ENCODE measurements around the gene MSI2. TPM values are rescaled to one million over a fixed set of nuclear protein-coding genes. Genes with fewer than 3 reads are reported as not detected.

Gene MSI2
- total RNA-seq, 1 donor from 2014 or later: 67.9 TPM

DNA sequence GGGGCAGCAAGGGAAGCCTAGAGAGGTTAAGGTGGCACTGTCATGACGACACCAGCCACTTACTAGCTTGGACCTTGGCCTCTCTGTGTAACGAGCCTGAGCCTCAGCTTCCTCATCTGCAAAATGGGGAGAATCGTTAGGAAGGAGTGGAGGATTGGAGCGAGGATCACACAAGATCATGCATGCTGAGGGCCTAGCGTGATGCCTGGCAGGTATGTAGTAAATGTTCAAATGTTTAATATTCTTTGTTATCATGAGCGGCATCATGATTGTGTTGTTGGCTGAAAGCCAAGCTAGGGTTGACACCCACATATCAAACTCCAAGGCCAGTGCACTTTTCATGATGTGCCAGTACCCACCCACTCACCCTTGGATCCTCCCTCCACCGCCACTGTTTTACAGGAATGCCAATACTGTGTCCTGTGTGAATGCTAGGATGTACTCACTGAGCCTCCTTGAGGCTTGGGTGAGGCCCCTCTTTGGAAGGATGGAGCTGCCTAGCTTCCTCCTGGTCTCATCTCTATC lies 192.5 kb downstream of the MSI2 start:
- Histone ChIP-seq H3K9me3 (ENCODE audit: insufficient read depth, low read depth, low read length) (no peaks in the 10 kb centered on the region), H3K4me3 (ENCODE audit: insufficient read depth, low read depth, low read length) (no peak overlapping the region), H3K4me2 (ENCODE audit: low read length) (peak overlapping the region; percentile 2), H2AFZ (ENCODE audit: low read depth, low read length) (no peak overlapping the region), H4K20me1 (ENCODE audit: insufficient read depth, low read length) (no peaks in the 10 kb centered on the region), H3K79me2 (ENCODE audit: insufficient read depth, low read length) (peaks cover under 1% of the 10 kb centered on the region), H3K27ac (ENCODE audit: low read depth, low read length) (no peak overlapping the region), H3K9ac (ENCODE audit: low read length) (no peak overlapping the region), H3K4me1 (ENCODE audit: insufficient read depth, low read length) (peaks cover 29% of the 10 kb centered on the region), H3K36me3 (ENCODE audit: insufficient read depth, low read length) (no peaks in the 10 kb centered on the region), H3K27me3 (ENCODE audit: insufficient read depth, low read length) (no peaks in the 10 kb centered on the region)
- no peak for DNase-seq (ENCODE audit: low read depth)
- peak overlapping the region; percentile 45 for H3K4me3 Mint-ChIP-seq (ENCODE audit: unreplicated experiment)
- H3K36me3 Mint-ChIP-seq (ENCODE audit: low read depth, unreplicated experiment): peaks cover 17% of the 10 kb centered on the region
- H3K27ac Mint-ChIP-seq (ENCODE audit: unreplicated experiment): no peak overlapping the region
- H3K9me3 Mint-ChIP-seq (ENCODE audit: unreplicated experiment): no peaks in the 10 kb centered on the region
- peaks cover 18% of the 10 kb centered on the region for H3K4me1 Mint-ChIP-seq (ENCODE audit: low read depth, unreplicated experiment)
- no peak for FAIRE-seq
- H3K27me3 Mint-ChIP-seq (ENCODE audit: low read depth, unreplicated experiment): no peaks in the 10 kb centered on the region
- TF ChIP-seq, protein P1, sequence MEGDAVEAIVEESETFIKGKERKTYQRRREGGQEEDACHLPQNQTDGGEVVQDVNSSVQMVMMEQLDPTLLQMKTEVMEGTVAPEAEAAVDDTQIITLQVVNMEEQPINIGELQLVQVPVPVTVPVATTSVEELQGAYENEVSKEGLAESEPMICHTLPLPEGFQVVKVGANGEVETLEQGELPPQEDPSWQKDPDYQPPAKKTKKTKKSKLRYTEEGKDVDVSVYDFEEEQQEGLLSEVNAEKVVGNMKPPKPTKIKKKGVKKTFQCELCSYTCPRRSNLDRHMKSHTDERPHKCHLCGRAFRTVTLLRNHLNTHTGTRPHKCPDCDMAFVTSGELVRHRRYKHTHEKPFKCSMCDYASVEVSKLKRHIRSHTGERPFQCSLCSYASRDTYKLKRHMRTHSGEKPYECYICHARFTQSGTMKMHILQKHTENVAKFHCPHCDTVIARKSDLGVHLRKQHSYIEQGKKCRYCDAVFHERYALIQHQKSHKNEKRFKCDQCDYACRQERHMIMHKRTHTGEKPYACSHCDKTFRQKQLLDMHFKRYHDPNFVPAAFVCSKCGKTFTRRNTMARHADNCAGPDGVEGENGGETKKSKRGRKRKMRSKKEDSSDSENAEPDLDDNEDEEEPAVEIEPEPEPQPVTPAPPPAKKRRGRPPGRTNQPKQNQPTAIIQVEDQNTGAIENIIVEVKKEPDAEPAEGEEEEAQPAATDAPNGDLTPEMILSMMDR (IDR thresholded peaks at IDR 0.05; ENCODE audit: insufficient read depth, low read depth, low read length): no peak
- TF ChIP-seq EZH2 (IDR thresholded peaks at IDR 0.05; ENCODE audit: insufficient read depth, low read length): no peak

DNA sequence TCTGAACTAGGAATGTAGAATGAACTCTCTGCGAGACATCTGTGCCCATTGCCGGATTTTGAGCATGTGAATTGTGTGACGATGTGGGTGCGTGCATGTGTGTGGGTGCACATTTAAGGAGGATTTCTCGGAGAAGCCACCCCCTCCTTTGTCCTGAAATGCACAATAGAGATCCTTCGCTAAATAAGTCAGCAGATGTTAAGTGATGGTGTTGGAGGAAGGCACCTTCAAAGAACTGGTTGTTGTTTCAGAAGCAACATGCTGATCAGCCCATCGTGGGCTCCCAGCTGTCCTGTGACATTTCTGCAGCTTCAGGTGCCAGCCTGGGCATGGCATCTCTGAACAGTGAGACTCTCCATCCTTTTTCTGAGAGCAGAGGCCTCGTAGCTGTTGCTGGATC lies 194.9 kb downstream of the MSI2 start:
- Histone ChIP-seq H3K79me2 (ENCODE audit: insufficient read depth, low read length) (no peaks in the 10 kb centered on the region), H3K9ac (ENCODE audit: low read length) (no peak overlapping the region), H3K4me3 (ENCODE audit: insufficient read depth, low read depth, low read length) (no peak overlapping the region), H4K20me1 (ENCODE audit: insufficient read depth, low read length) (no peaks in the 10 kb centered on the region), H3K27me3 (ENCODE audit: insufficient read depth, low read length) (no peaks in the 10 kb centered on the region), H3K4me2 (ENCODE audit: low read length) (no peak overlapping the region), H2AFZ (ENCODE audit: low read depth, low read length) (no peak overlapping the region), H3K9me3 (ENCODE audit: insufficient read depth, low read depth, low read length) (no peaks in the 10 kb centered on the region), H3K36me3 (ENCODE audit: insufficient read depth, low read length) (no peaks in the 10 kb centered on the region), H3K27ac (ENCODE audit: low read depth, low read length) (no peak overlapping the region), H3K4me1 (ENCODE audit: insufficient read depth, low read length) (peaks cover 25% of the 10 kb centered on the region)
- Mint-ChIP-seq H3K4me3 (ENCODE audit: unreplicated experiment) (no peak overlapping the region), H3K27ac (ENCODE audit: unreplicated experiment) (no peak overlapping the region), H3K27me3 (ENCODE audit: low read depth, unreplicated experiment) (no peaks in the 10 kb centered on the region), H3K36me3 (ENCODE audit: low read depth, unreplicated experiment) (peaks cover 14% of the 10 kb centered on the region), H3K9me3 (ENCODE audit: unreplicated experiment) (no peaks in the 10 kb centered on the region), H3K4me1 (ENCODE audit: low read depth, unreplicated experiment) (peaks cover 15% of the 10 kb centered on the region)
- TF ChIP-seq, protein P1 (IDR thresholded peaks at IDR 0.05; ENCODE audit: insufficient read depth, low read depth, low read length): no peak
- TF ChIP-seq EZH2 (IDR thresholded peaks at IDR 0.05; ENCODE audit: insufficient read depth, low read length): no peak
- no peak for FAIRE-seq
- DNase-seq (ENCODE audit: low read depth): no peak

DNA sequence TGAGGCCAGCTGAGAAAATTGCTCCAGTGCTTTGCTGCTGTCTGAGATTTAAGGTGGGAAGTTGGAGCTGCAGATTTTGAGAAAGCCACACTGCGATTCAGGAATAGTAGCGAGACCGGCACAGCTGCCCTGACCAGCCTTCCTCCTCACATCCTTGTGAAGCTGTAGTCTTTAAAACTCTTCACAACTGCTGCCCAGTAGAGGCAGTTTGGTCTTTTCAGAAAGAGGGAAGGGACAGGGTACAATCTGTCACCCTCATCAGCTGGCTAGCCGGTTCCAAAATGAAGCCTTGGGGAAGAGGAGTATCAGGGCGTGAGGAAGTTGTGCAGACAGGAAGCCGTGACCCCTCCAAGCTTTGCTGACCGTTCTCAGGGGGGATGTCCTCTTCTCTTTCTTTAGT lies 195.3 kb downstream of the MSI2 start:
- no peaks in the 10 kb centered on the region for H3K79me2 ChIP-seq (ENCODE audit: insufficient read depth, low read length)
- no peaks in the 10 kb centered on the region for H4K20me1 ChIP-seq (ENCODE audit: insufficient read depth, low read length)
- no peak overlapping the region for H3K27ac ChIP-seq (ENCODE audit: low read depth, low read length)
- FAIRE-seq (no peak), DNase-seq (ENCODE audit: low read depth) (no peak)
- no peak overlapping the region for H2AFZ ChIP-seq (ENCODE audit: low read depth, low read length)
- Mint-ChIP-seq H3K4me3 (ENCODE audit: unreplicated experiment) (no peak overlapping the region), H3K4me1 (ENCODE audit: low read depth, unreplicated experiment) (peaks cover 15% of the 10 kb centered on the region), H3K36me3 (ENCODE audit: low read depth, unreplicated experiment) (peaks cover 12% of the 10 kb centered on the region), H3K27ac (ENCODE audit: unreplicated experiment) (no peak overlapping the region), H3K27me3 (ENCODE audit: low read depth, unreplicated experiment) (no peaks in the 10 kb centered on the region), H3K9me3 (ENCODE audit: unreplicated experiment) (no peaks in the 10 kb centered on the region)
- H3K4me2 ChIP-seq (ENCODE audit: low read length): no peak overlapping the region
- no peaks in the 10 kb centered on the region for H3K9me3 ChIP-seq (ENCODE audit: insufficient read depth, low read depth, low read length)
- H3K4me1 ChIP-seq (ENCODE audit: insufficient read depth, low read length): peaks cover 24% of the 10 kb centered on the region
- TF ChIP-seq EZH2 (IDR thresholded peaks at IDR 0.05; ENCODE audit: insufficient read depth, low read length): no peak
- TF ChIP-seq, protein P1 (IDR thresholded peaks at IDR 0.05; ENCODE audit: insufficient read depth, low read depth, low read length): no peak
- no peak overlapping the region for H3K9ac ChIP-seq (ENCODE audit: low read length)
- H3K36me3 ChIP-seq (ENCODE audit: insufficient read depth, low read length): no peaks in the 10 kb centered on the region
- no peak overlapping the region for H3K4me3 ChIP-seq (ENCODE audit: insufficient read depth, low read depth, low read length)
- no peaks in the 10 kb centered on the region for H3K27me3 ChIP-seq (ENCODE audit: insufficient read depth, low read length)
